HG03378 (cell line): Measurements from ENCODE around the gene CDAN1.

Experiments used
- ATAC-seq: cut with Tn5 transposase; IDR thresholded peaks from one replicate; pipeline ENCODE4 v1.9.1; 2021; ENCODE audit warnings: mild to moderate bottlenecking, moderate library complexity; ENCODE audit not compliant: unreplicated experiment

The CDAN1 gene

DNA sequence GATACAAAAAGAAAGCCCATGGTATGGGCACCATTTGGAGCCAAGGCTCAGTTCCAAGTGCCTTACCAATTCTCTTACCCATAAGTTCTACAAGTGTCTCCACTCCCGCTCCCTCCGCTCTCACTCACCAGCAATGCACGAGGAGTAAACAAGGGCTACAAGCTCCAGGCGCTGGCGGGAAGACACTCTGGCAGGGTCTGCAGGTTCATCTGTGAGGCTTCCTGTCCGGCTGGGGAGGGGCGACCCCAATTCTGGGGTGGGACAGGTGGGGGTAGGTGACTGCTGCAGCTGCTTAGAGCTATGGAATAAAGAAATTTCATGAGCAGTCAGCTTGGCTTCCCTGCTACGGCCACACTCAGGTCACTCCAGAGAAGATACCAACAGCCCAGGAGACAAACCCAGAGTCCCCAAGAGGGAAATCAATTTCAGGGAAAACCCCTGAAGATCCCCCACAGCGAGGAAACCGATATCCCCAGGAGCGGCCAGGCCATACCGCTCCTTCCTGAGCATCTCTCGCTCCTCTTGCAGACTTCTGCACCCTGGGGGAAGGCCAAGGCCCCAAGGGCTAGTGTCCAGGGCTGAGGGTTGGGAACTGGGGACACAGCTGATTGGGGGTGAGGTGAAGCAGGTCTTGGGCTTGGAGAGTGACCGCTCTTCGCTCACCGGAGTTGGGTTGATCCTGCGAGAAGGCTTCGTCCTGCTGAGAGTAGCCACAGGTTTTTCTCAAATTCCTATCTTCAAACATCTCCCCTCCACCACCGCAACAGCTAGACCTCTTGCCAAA lies 1.4 kb downstream of the CDAN1 start:
- no peak for ATAC-seq

DNA sequence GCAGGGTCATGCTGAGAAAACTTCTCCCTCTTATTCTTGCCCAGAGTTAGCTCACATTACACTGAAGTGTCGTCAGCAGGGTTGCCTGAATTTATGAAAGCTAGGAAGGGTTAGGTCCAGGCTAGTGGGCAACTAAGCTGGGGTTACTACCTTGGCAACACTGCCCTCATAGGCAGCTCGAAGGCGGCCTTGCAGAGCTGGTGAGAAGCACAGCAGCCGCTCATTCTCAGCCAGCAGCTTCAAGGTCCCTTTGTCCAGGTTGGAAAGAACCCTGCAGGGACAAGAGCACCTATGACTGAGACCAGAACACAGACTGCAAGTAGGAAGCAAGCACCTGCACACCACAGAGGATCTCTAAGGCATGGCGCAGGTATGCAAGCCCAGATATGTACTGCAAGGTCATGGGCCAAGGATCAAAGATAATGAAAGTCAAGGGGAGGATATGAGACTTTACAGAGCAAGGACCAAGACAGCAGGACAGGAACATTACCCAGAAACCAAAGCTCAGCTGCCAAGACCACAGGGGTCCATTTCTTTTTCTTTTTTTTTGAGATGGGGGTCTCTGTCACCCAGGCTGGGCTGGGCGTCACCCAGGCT lies 2.8 kb downstream of the CDAN1 start:
- ATAC-seq: no peak

DNA sequence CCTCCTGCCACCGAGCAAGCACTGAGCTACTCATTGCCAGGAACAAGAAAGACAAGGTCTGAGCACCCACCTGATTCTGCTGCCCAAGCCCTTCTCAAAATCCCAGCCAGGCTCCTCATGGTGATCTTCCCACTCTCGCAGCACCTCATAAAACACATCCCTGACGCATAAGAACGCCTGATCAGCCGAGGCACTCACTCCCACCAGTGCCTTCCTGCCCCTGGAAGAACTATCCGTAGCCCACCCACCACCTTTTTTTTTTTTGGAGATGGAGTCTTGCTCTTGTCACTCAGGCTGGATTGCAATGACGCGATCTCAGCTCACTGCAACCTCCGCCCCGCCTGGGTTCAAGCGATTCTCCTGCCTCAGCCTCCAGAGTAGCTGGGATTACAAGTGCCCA lies 3.9 kb downstream of the CDAN1 start:
- no peak for ATAC-seq

DNA sequence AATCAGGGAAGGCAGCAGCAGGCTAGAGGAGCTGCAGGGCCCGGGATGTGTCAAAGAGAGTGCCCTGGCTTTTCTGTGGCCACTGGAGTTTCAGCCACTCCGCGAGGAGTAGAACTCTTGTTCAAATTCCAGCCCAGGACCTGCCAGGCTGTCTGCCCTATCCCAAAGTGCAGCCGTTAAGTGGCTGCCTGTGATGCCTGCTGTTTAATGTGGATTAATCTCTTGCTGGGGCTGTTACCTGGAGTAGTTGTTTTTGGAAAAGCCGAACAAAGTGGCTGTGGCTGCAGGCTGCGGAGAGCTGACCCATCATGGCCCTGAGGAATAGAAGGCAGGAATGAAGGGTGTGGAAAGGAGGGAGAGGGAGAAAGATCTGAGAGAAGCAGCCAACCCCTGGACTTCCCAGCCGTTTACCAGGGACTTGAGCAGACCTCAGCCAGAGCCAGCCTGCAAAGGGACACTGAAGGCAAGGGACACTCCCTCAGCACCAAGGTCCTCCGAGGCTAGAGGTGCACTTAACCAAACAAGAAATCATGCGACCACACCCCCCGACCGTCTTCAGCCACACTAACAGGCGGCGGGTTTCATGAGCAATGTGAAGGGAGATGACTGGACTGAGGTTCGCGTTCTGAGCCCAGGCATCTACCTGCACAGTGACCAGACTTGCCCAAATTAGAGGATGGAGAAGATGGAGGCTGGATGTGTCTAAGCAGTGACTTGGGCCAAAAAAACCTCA lies 4.7 kb downstream of the CDAN1 start:
- no peak for ATAC-seq

DNA sequence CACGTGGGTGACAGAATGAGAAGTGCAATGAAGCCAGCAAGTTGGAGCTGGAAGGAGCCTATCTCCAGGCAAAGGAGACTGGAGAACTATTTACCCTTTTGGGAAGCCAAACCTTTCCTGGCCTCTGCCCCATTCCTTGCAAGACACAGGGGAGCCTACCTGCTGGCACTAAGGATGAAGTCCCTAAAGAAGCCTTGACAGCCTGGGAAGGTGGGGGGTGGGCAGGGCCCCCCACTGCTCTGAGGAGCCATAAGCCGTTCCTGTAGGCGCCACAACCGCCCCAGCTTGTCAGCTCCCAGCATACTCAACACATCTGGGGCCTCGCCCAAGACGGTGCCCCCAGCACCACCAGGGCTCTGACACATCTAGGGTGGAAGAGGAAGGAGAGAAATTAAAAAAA lies 5.5 kb downstream of the CDAN1 start:
- ATAC-seq: no peak

DNA sequence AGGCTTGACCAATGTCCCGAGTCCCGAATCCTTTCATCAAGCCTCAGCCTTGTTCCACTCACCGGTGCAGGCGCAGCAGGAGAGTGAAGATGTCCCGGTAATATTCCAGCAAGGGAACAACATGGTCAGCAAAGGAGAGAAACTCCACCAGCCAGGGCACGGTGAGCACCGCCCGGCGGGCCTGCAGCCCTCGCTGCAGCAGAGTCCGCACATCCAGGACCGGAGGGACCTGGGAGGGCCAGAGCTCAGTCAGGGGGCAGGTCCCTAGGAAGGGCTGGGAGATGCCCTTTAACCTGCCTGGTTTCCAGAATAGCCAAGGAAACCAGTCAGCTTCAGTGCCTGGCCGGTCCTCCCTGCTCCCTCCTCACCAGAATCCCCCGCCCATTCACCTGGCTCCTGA lies 6.4 kb downstream of the CDAN1 start:
- ATAC-seq: no peak

DNA sequence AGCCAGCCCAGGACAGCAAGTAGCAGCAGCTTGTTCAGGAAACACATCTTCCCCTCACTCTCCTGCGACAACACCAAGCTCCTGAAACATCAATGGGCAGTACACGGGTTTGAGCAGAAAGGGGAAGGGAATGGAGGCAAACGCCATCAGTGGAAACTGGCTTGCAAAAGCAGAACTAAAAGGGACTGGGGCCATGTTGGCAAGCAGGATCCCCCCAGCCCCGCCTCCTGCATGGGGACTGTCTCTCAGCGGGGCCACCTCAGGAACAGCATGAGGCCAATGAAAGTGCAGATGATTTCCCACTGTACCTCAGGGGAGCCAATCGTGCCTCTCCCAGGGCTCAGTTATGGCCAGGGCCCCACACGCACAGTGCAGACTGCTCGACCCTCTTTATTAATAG lies 6.8 kb downstream of the CDAN1 start:
- ATAC-seq: no peak

DNA sequence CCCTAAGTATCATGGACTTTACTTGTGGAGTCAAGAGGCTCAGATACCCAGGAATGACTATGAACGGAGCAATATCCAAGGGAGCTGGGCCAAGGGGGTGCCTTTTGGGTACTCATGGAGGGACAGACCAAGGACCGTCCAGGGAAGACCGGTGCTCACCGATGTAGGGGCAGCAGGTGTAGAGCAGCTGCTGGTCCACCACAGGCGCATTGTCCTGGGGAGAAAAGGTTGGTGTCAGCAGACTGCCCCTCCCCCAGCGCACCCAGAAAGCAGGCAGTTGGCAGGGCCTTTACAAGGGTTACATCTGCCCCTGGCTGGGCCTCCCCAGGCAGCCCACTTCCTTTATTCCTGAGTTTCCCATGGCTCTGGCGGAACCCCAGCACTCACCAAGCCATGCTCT lies 7.5 kb downstream of the CDAN1 start:
- no peak for ATAC-seq

DNA sequence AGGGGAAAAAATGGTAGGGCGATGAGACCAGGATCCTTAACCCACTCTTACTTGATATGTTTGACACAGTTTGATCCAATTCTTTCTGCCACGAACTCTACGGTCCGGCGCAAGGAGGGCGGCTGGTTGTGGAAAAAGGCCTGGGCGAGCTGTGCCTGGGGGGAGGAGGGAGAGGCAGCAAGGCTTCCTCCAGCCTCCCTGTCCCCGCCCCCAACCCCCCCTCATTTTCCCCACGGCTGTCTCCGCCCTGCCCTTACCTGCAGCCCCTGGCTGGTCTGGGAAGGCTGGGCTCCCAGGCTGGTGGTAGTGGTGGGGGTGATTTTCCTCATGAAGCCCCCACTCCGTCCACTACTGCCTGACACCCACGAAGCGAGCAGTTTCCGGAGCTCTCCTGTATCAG lies 8.0 kb downstream of the CDAN1 start:
- ATAC-seq: no peak

DNA sequence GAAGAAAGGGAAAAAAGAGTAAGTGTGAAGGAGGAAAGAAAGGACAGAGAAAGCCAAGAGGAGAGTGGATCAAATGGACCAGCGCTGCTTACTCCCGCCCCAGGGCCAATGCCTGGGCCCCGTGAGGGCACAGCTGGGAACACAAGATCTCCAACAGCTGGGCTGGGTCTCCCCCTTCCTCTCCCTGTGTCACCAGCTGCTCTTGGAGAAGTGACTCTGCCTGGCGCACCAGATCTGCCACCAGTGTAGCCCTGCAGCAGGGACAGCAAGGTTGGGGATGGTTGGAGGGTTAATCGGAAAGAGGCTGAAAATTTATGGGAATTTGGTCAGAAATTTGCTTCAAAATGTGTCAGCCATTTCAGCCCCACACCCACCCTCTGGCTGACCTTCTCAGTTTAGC lies 8.4 kb downstream of the CDAN1 start:
- ATAC-seq: no peak

DNA sequence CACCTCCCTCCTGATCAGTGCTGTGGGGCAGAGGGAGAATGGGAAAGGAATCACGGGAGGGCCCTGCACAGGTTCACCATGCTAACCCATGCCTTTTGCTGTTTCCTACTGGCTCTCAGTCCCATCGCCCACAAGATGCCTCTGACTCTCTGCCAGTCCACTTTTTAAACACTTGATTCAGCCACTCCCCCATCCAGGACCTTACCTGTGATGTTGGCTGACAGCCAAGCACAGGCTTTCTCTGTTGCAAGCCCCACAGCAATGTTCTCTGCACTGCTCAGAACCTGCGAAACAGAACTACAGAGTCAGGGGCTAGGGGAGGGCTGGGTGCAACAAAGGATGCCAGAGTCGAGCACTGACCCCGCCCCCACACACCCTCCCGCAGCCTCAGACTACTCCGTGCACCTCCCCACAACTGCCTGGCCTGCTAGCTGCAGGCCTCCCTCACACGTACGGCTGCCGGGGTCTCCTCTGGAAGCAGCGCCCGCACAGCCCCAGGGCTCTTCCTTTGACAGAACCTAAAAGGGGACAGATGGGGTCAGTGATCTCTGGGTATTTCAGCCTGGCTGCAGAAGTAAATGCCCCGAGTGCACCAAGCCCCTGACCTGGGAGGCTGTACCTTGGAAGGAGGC lies 9.1 kb downstream of the CDAN1 start:
- ATAC-seq: no peak

DNA sequence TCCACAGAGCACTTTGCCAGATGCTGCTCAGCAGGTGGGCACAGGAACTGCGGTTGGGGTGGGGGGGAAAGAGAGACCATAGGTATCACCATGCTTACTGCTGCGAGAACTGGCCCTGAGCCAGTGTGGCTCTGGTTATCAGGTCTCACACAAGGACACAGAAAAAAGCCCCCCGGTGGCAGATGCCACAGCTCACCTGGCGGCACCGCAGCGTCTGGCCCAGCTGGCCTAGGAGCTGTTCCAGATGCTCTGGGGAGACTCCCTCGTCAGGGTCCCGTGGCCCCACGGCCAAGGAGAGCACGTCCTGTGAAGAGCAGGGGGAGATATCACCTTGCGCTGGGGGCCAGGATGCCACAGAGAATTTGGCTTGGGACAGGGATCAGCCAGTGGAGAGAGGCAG lies 10.8 kb downstream of the CDAN1 start:
- ATAC-seq: no peak

DNA sequence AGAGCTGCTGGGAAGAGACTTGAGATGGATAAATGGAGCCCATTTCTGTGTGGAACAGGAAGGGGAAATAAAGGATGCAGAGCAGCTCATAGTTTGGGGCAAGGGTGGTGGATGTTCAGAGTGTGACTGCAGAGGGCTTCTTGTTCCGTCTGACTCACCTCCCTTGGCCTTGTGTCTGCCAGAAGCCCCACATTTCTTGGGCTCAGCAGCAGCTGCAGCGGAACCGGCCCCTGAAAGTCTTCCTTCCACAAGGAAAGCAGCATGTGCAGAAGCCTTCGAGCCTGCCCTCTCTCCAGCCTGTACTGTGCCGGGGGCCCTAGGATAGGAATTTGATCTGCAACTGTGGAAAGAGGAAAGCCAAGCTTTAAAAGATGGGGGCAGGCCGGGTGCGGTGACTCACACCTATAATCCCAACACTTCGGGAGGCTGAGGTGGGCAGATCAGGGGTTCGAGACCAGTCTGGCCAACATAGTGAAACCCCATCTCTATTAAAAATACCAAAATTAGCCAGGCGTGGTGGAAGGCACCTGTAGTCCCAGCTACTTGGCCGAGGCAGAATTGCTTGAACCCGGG lies 11.5 kb downstream of the CDAN1 start:
- no peak for ATAC-seq

DNA sequence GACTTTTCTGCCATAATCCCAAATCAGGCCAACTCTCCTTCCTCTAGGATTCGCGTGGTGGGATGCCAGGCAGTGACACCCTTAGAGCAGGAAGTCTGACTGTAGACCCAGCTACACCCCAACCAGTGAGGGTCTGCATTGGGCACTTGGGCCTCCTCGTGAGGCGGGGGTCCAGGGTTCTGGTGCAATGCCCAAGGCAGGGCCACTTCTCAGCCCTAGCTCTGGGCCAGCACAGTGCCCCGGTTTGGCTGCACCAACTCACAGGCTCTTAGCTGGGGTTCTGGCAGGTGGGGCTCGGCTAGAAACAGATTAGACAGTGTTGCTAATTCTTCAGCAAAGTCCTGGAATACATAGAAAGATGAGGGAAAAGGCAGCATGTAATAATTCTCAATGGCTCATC lies 12.7 kb downstream of the CDAN1 start:
- no peak for ATAC-seq

DNA sequence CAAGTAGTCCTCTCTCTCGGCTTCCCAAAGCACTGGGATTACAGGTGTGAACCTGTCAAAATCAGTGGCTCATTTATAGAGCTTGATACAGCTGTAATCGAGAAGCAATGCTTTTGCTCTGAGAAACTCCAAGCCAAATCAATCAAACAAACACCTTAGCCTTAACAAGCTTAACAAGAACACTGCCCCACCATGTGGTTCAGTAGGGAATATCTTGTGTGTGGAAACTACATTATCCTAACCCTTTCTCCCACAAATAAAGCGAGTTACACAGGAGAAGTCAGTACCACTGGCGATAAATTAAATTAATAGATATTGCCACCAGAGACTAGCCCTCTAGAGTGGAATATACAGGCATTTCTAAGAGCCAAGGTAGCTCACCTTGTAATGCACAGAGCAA lies 13.9 kb downstream of the CDAN1 start:
- no peak for ATAC-seq

DNA sequence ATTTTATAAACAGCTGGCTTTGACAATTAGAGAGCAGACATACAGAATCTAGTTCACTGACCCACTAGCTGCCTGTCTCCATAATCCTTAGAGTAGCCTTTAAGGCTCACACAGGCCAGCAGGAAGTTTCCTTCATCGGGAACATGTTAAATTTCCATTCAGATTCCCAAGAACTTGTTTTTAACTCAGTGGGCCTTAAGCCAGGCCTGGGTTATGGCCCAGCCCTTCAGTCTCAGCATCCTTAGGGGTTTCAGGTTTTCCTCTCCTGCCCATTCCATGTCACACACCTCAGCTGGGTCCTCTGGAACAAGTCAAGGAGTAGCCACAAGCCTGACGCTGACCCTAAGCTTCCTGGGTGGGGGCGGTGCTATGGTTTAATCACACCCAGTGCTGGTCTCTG lies 15.0 kb downstream of the CDAN1 start:
- ATAC-seq: no peak

DNA sequence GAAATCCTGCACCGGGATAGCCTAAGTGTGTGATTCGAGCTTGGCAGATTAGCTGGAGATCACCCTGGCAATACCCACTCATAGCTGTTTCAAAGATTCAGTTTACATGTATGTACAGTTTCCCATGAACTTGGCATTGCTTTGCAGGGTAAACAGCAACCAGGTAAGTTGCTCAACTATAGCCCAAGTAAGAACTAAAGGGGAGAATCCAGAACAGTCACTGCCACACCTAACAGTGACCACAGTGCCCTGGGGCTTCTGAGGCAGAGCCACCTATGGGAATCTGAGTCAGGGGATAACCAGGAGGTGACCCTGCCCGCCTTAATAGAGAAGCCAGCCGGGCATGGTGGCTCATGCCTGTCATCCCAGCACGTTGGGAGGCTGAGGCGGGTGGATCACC lies 15.9 kb downstream of the CDAN1 start:
- ATAC-seq: no peak

DNA sequence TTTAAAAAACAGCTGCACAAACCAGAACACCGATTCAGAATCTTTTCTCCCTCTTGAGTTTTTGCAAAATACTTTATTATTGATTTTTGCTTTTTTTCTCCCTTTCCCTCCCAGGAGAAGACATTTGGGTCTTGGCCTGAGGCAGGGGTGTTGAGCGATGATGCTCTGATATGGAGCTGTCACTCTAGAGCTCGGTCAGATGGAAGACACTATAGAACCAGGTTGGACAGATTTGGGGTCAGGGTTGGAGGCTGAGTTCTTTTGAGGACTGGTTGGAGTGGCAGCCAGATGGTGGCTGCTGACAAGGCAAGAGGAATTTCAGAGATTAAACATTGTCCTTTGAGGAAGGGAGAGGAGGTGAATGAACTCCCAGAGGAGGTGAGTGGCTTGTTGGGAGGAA lies 16.9 kb downstream of the CDAN1 start:
- no peak for ATAC-seq

DNA sequence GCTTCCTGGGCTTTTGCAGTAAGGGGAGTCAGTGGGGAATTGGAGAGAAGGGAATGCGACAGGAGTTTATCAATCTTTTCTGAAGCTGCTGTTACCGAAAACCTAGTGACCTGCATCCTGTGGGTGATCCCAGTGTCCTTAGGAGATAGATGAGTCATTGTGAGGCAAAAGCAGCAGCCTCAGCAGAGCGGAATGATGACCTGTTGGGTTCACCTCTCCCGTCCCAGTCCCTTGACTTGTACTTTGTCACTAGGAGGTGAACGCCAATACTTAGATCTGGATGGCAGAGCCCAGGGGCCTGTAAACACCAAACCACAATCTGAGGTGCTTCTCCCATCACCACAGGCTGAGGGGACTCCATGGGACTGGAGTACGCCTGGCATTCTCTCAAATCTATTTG lies 17.9 kb downstream of the CDAN1 start:
- no peak for ATAC-seq

DNA sequence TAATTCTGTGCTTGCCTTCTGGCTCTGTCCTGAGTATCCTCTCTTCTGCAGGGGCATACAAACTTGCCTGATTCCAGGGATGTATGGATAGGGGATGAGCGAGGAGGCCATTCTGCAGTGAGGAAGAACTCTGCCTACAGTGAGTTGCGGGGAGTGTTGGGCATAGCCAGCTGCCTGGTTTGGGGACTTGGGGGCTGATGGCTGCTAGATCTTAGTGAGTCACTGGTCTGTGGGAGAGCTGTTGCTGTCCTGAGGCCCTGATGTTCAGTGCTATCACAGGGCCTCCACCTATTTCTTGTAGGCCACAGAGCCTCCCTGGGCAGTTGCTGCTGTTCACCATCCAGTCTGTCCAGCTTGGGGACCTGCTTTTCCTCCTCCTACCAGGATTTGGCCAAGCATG lies 20.3 kb downstream of the CDAN1 start:
- no peak for ATAC-seq

DNA sequence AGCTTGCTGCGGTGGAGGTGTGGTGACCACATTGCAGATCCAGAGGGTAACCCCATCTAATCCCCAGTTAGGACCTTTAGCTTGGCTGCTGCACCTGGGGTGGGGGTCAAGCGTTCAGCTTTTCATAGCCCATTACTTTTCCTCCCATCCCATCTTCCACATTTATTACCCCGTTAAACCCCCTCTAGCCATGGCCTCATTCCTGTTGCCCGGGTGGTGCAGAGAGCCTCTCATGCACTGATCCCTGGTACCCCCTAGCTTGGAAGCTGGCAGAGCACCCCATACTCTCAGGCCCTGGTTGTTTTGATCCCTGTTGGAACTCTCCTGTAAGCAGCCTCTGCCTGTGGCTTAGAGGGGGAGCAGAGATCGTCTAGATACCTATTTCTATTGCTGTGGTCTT lies 20.8 kb downstream of the CDAN1 start:
- ATAC-seq: no peak
